ENCODE data around the gene PDE9A.

The PDE9A gene

GRCh38 chr21:42688841-42689371, 35.5 kb downstream of the PDE9A start:
- Histone ChIP-seq H3K79me2 (ENCODE audit: control insufficient read depth, insufficient read depth, low read length, poor library complexity) (no peaks in the 10 kb centered on the region), H4K8ac (ENCODE audit: low read depth, low read length) (no peak overlapping the region), H2AFZ (ENCODE audit: insufficient read depth, low read length, poor library complexity) (no peak overlapping the region), H3K23ac (ENCODE audit: low read length) (no peak overlapping the region), H3K4me3 (ENCODE audit: low read depth, low read length) (no peak overlapping the region), H3K4me1 (ENCODE audit: control insufficient read depth in 1 of 2, insufficient read depth in 2 of 2, low read length in 2 of 2) (peaks cover 7 to 8% of the 10 kb centered on the region in 2 experiments), H4K12ac (ENCODE audit: low read depth, low read length) (no peak overlapping the region), H3K9me3 (ENCODE audit: insufficient read depth, low read depth, low read length) (peaks cover 7% of the 10 kb centered on the region), H3K9ac (ENCODE audit: low read length) (no peak overlapping the region), H3K4ac (ENCODE audit: low read depth, low read length) (no peak overlapping the region), H2BK12ac (ENCODE audit: low read length) (no peak overlapping the region), H2BK120ac (ENCODE audit: insufficient read depth, low read length, poor library complexity) (no peak overlapping the region), H3K18ac (ENCODE audit: low read length) (no peak overlapping the region), H4K91ac (ENCODE audit: low read depth, low read length) (no peak overlapping the region), H3K27ac (ENCODE audit: low read depth, low read length) (no peak overlapping the region), H3K14ac (ENCODE audit: low read length) (no peak overlapping the region), H2AK5ac (ENCODE audit: low read length) (no peak overlapping the region), H3K36me3 (ENCODE audit: control insufficient read depth in 1 of 2, insufficient read depth in 2 of 2, low read length in 2 of 2) (peaks cover 31 to 37% of the 10 kb centered on the region in 2 experiments), H3K79me1 (ENCODE audit: low read length) (no peaks in the 10 kb centered on the region), H2BK5ac (ENCODE audit: low read depth, low read length, poor library complexity) (no peak overlapping the region), H3K27me3 (ENCODE audit: insufficient read depth, low read length) (no peaks in the 10 kb centered on the region), H3K4me2 (ENCODE audit: low read length) (no peak overlapping the region)
- no peak for DNase-seq
- WGBS (ENCODE audit: extremely low coverage, insufficient coverage, insufficient read length) = no CpG with 5 or more reads among the region's 21 CpGs

GRCh38 chr21:42690586-42690985, 37.2 kb downstream of the PDE9A start:
- Histone ChIP-seq H2BK12ac (ENCODE audit: low read length) (no peak overlapping the region), H3K4ac (ENCODE audit: low read depth, low read length) (no peak overlapping the region), H3K9me3 (ENCODE audit: insufficient read depth, low read depth, low read length) (peaks cover 7% of the 10 kb centered on the region), H3K79me1 (ENCODE audit: low read length) (no peaks in the 10 kb centered on the region), H3K27ac (ENCODE audit: low read depth, low read length) (no peak overlapping the region), H2AFZ (ENCODE audit: insufficient read depth, low read length, poor library complexity) (no peak overlapping the region), H3K14ac (ENCODE audit: low read length) (no peak overlapping the region), H2AK5ac (ENCODE audit: low read length) (no peak overlapping the region), H3K36me3 (ENCODE audit: control insufficient read depth in 1 of 2, insufficient read depth in 2 of 2, low read length in 2 of 2) (peaks cover 34 to 40% of the 10 kb centered on the region in 2 experiments), H3K4me2 (ENCODE audit: low read length) (no peak overlapping the region), H3K79me2 (ENCODE audit: control insufficient read depth, insufficient read depth, low read length, poor library complexity) (no peaks in the 10 kb centered on the region), H3K18ac (ENCODE audit: low read length) (no peak overlapping the region), H3K27me3 (ENCODE audit: insufficient read depth, low read length) (no peaks in the 10 kb centered on the region), H2BK120ac (ENCODE audit: insufficient read depth, low read length, poor library complexity) (no peak overlapping the region), H4K8ac (ENCODE audit: low read depth, low read length) (no peak overlapping the region), H3K4me3 (ENCODE audit: low read depth, low read length) (peak overlapping the region; percentile 18), H3K23ac (ENCODE audit: low read length) (no peak overlapping the region), H3K9ac (ENCODE audit: low read length) (no peak overlapping the region), H2BK5ac (ENCODE audit: low read depth, low read length, poor library complexity) (no peak overlapping the region), H3K4me1 (ENCODE audit: control insufficient read depth in 1 of 2, insufficient read depth in 2 of 2, low read length in 2 of 2) (no peaks in the 10 kb centered on the region), H4K12ac (ENCODE audit: low read depth, low read length) (no peak overlapping the region), H4K91ac (ENCODE audit: low read depth, low read length) (no peak overlapping the region)
- DNase-seq = no peak
- no CpG with 5 or more reads among the region's 6 CpGs for WGBS (ENCODE audit: extremely low coverage, insufficient coverage, insufficient read length)

GRCh38 chr21:42691901-42692559, 38.6 kb downstream of the PDE9A start:
- Histone ChIP-seq H2BK12ac (ENCODE audit: low read length) (no peak overlapping the region), H2BK5ac (ENCODE audit: low read depth, low read length, poor library complexity) (no peak overlapping the region), H3K9ac (ENCODE audit: low read length) (no peak overlapping the region), H4K12ac (ENCODE audit: low read depth, low read length) (no peak overlapping the region), H3K79me1 (ENCODE audit: low read length) (no peaks in the 10 kb centered on the region), H3K18ac (ENCODE audit: low read length) (no peak overlapping the region), H2AK5ac (ENCODE audit: low read length) (no peak overlapping the region), H3K27ac (ENCODE audit: low read depth, low read length) (no peak overlapping the region), H4K91ac (ENCODE audit: low read depth, low read length) (no peak overlapping the region), H3K9me3 (ENCODE audit: insufficient read depth, low read depth, low read length) (peaks cover 7% of the 10 kb centered on the region), H3K23ac (ENCODE audit: low read length) (no peak overlapping the region), H3K4ac (ENCODE audit: low read depth, low read length) (no peak overlapping the region), H3K4me1 (ENCODE audit: control insufficient read depth in 1 of 2, insufficient read depth in 2 of 2, low read length in 2 of 2) (no peaks in the 10 kb centered on the region), H3K36me3 (ENCODE audit: control insufficient read depth in 1 of 2, insufficient read depth in 2 of 2, low read length in 2 of 2) (peaks cover 37 to 39% of the 10 kb centered on the region in 2 experiments), H3K14ac (ENCODE audit: low read length) (no peak overlapping the region), H3K79me2 (ENCODE audit: control insufficient read depth, insufficient read depth, low read length, poor library complexity) (no peaks in the 10 kb centered on the region), H3K4me2 (ENCODE audit: low read length) (no peak overlapping the region), H3K4me3 (ENCODE audit: low read depth, low read length) (no peak overlapping the region), H2BK120ac (ENCODE audit: insufficient read depth, low read length, poor library complexity) (no peak overlapping the region), H2AFZ (ENCODE audit: insufficient read depth, low read length, poor library complexity) (no peak overlapping the region), H4K8ac (ENCODE audit: low read depth, low read length) (no peak overlapping the region), H3K27me3 (ENCODE audit: insufficient read depth, low read length) (no peaks in the 10 kb centered on the region)
- no CpG with 5 or more reads among the region's 19 CpGs for WGBS (ENCODE audit: extremely low coverage, insufficient coverage, insufficient read length)
- DNase-seq = no peak

- Histone ChIP-seq H4K12ac (ENCODE audit: low read depth, low read length) (no peak overlapping the region), H3K4ac (ENCODE audit: low read depth, low read length) (no peak overlapping the region), H3K36me3 (ENCODE audit: control insufficient read depth in 1 of 2, insufficient read depth in 2 of 2, low read length in 2 of 2) (peaks cover 35 to 37% of the 10 kb centered on the region in 2 experiments), H3K4me1 (ENCODE audit: control insufficient read depth in 1 of 2, insufficient read depth in 2 of 2, low read length in 2 of 2) (no peaks in the 10 kb centered on the region), H3K27me3 (ENCODE audit: insufficient read depth, low read length) (no peaks in the 10 kb centered on the region), H3K4me2 (ENCODE audit: low read length) (no peak overlapping the region), H4K8ac (ENCODE audit: low read depth, low read length) (no peak overlapping the region), H2AFZ (ENCODE audit: insufficient read depth, low read length, poor library complexity) (no peak overlapping the region), H2BK12ac (ENCODE audit: low read length) (no peak overlapping the region), H3K18ac (ENCODE audit: low read length) (no peak overlapping the region), H2BK5ac (ENCODE audit: low read depth, low read length, poor library complexity) (no peak overlapping the region), H3K79me2 (ENCODE audit: control insufficient read depth, insufficient read depth, low read length, poor library complexity) (no peaks in the 10 kb centered on the region), H4K91ac (ENCODE audit: low read depth, low read length) (no peak overlapping the region), H3K9me3 (ENCODE audit: insufficient read depth, low read depth, low read length) (peaks cover 7% of the 10 kb centered on the region), H3K27ac (ENCODE audit: low read depth, low read length) (no peak overlapping the region), H3K4me3 (ENCODE audit: low read depth, low read length) (no peak overlapping the region), H3K23ac (ENCODE audit: low read length) (no peak overlapping the region), H3K9ac (ENCODE audit: low read length) (no peak overlapping the region), H3K14ac (ENCODE audit: low read length) (no peak overlapping the region), H2BK120ac (ENCODE audit: insufficient read depth, low read length, poor library complexity) (no peak overlapping the region), H3K79me1 (ENCODE audit: low read length) (no peaks in the 10 kb centered on the region), H2AK5ac (ENCODE audit: low read length) (no peak overlapping the region)
- no peak for DNase-seq
- no CpG with 5 or more reads among the region's 24 CpGs for WGBS (ENCODE audit: extremely low coverage, insufficient coverage, insufficient read length)
These were observed 39.3 kb downstream of the PDE9A start for GRCh38 chr21:42692688-42693087.

Data from trophoblast cell (in vitro differentiated cells and primary cell).